Effector CD4-positive, alpha-beta T cell (primary cell): ENCODE data around the gene OPN1MW2. TPM values are rescaled to one million over a fixed set of nuclear protein-coding genes. Genes with fewer than 3 reads are reported as not detected.
"Not testable (repeated sequence)": the region's sequence is repeated elsewhere in the genome, so short reads cannot be mapped to it uniquely, and the experiment has no call there.

Source experiments
- DNase-seq: peaks from one replicate; pipeline ENCODE4 v3.0.0-alpha.2; 2020
- total RNA-seq: gene quantifications from one replicate; lab custom pipeline; 2026; lab: John Stamatoyannopoulos, UW

The OPN1MW2 gene
- not detected for total RNA-seq

GRCh38 chrX:154219456-154219855 lies at the start of gene OPN1MW2:
OPN1MW2 (plus strand) TSS chrX:154219756; CDS start chrX:154219816, 60 bp downstream.
- DNase-seq: not testable (repeated sequence)

DNA sequence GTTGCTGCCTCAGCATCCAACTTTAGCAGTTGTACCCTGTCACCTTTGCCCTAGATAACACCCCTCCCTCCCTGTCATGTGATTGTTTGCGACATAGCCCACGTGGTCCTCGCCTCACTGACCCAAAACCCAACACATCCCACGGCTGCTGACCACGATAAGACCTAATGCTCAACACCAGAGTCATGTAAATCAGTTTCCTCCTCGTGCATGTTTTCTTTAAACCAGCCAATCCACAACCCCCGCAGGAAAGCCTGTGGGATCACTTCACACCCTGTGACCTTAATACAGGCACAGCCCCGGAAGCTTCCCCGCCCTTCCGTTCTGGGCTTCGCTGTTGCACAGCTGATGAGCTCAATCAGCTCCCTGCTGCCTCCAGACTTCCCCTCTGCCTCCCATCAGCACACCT lies 47.0 kb upstream of the OPN1MW2 start:
- not testable (repeated sequence) for DNase-seq

- DNase-seq: not testable (repeated sequence)
Observed at GRCh38 chrX:154174356-154174755, 45.2 kb upstream of the OPN1MW2 start.

DNA sequence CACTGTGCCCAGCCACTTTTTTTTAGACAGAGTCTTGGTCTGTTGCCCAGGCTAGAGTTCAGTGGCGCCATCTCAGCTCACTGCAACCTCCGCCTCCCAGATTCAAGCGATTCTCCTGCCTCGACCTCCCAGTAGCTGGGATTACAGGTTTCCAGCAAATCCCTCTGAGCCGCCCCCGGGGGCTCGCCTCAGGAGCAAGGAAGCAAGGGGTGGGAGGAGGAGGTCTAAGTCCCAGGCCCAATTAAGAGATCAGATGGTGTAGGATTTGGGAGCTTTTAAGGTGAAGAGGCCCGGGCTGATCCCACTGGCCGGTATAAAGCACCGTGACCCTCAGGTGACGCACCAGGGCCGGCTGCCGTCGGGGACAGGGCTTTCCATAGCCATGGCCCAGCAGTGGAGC lies 37.3 kb upstream of the OPN1MW2 start, which contains the start of gene OPN1MW:
Gene OPN1MW, plus strand, starts transcription at position 301 of the 400 bp plus-strand sequence. Its CDS starts 82 bp downstream, at position 383.
- not testable (repeated sequence) for DNase-seq

DNA sequence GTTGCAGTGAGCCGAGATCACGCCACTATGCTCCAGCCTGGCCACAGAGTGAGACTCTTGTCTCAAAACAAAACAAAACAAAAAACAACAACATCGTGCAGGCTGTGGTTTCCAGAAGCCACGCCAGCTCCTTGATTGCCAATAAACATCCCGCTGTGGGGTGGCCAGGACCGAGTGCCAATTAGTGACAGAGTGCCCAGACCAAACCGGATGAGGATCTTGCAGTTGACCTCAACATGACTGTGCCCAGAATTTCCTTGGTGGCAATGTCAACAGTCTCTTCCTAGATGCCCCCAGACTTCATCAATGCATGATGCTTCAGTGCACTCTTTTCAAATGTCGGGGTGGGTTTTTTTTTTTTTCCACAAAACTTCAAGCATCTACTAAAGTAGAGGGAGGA lies 35.8 kb upstream of the OPN1MW2 start:
- not testable (repeated sequence) for DNase-seq

GRCh38 chrX:154192846-154193245 lies 26.7 kb upstream of the OPN1MW2 start:
- DNase-seq: not testable (repeated sequence)

DNA sequence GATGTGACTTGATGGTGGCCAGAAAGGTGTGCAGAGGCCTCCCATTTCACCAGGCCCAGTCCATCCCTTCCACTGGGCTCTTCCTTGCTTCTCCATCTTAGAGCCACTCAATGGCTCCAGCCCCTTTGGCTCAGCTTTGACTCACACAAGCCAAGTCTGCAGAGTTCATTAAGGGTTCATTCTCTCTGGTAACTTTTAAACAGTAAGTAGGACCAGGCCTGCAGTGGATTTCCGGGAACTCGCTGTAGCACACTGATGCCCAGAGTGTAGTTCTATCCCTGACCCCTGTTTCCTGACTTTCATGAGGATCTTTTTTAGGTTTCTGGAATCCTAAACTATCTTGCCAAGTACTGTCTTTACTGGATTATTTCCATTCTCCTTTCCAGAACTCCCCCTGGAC lies 25.2 kb upstream of the OPN1MW2 start:
- DNase-seq: not testable (repeated sequence)

- DNase-seq: not testable (repeated sequence)
Observed at GRCh38 chrX:154196466-154196865, 23.1 kb upstream of the OPN1MW2 start.

DNA sequence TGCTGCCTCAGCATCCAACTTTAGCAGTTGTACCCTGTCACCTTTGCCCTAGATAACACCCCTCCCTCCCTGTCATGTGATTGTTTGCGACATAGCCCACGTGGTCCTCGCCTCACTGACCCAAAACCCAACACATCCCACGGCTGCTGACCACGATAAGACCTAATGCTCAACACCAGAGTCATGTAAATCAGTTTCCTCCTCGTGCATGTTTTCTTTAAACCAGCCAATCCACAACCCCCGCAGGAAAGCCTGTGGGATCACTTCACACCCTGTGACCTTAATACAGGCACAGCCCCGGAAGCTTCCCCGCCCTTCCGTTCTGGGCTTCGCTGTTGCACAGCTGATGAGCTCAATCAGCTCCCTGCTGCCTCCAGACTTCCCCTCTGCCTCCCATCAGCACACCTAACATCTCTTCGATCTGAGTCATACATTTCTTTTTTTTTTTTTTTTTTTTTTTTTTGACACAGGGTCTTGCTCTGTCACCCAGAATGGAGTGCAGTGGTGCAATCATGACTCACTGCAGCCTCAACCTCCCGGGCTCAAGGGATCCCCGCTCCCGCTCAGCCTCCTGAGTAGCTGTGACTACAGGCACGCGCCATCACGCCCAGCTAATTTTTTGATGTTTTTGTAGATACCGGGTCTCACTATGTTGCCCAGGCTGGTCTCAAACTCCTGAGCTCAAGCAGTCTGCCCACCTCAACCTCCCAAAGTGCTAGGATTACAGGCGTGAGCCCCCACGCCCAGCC lies 9.7 kb upstream of the OPN1MW2 start:
- DNase-seq: not testable (repeated sequence)

GRCh38 chrX:154211057-154211456 lies 8.5 kb upstream of the OPN1MW2 start:
- DNase-seq: not testable (repeated sequence)

DNA sequence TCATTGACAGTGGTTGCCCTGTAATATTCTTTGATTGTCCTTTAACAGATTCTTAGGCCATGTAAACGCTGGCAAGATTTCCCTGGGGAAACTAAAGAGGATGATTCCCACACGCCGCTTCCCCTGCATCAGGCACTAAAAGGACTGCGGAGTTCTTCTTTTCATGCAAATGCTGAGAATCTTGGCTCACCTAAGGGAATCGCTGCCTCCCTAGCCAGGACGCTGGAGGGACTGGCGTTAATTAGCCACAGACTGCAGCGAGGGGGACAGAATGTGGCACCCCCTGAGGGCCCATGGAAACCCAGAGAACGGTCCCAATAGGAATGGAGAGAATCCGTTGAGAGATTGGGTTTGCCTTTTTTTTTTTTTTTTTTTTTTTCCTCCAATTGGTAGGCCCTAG lies 8.1 kb upstream of the OPN1MW2 start:
- DNase-seq: not testable (repeated sequence)

- DNase-seq: not testable (repeated sequence)
Observed at GRCh38 chrX:154225292-154225691, 5.7 kb downstream of the OPN1MW2 start.

- DNase-seq: not testable (repeated sequence)
Observed at GRCh38 chrX:154226706-154227105, 7.2 kb downstream of the OPN1MW2 start.

DNA sequence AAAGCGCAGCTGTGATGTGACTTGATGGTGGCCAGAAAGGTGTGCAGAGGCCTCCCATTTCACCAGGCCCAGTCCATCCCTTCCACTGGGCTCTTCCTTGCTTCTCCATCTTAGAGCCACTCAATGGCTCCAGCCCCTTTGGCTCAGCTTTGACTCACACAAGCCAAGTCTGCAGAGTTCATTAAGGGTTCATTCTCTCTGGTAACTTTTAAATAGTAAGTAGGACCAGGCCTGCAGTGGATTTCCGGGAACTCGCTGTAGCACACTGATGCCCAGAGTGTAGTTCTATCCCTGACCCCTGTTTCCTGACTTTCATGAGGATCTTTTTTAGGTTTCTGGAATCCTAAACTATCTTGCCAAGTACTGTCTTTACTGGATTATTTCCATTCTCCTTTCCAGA lies 11.9 kb downstream of the OPN1MW2 start:
- DNase-seq: not testable (repeated sequence)

DNA sequence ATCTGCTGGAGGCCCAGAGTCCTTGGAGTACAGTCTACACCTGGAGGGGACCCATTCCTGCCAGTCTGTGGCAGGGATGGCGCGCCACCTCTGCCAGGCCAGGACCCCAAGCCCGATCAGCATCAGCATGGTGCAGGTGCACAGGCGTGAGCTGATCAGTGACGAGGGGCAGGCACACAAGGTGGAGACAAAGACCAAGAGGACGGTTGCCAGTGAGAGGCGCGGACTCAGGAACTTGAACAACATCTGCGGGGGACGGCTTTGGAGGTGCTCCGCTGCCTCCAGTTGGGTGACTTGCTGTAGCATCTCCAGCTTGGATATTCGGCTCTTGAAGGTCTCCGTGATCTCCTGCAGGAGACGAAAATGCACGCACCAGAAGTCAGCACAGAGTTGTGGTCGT lies 14.1 kb downstream of the OPN1MW2 start:
- DNase-seq: not testable (repeated sequence)

GRCh38 chrX:154238939-154239559 lies 19.5 kb downstream of the OPN1MW2 start:
- not testable (repeated sequence) for DNase-seq

DNA sequence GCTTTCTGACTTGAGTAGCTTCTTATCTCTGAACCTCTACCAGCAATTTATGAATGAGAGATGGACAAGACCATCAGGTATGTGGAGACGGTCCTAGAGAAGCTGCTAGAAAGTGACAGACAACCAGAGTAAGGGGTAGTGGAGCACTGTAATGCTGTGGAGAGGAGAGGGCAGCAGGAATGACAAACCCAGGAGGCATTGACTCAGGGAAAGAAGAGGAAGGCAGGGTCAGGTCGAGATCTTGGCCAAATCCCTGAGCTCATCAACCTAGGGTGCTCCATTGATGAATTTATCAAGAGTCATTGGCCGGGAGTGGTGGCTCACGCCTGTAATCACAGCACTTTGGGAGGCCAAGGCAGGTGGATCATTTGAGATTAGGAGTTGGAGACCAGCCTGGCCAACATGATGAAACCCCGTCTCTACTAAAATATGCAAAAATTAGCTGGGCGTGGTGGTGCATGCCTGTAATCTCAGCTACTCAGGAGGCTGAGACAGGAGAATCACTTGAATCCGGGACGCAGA lies 20.5 kb downstream of the OPN1MW2 start:
- not testable (repeated sequence) for DNase-seq

DNA sequence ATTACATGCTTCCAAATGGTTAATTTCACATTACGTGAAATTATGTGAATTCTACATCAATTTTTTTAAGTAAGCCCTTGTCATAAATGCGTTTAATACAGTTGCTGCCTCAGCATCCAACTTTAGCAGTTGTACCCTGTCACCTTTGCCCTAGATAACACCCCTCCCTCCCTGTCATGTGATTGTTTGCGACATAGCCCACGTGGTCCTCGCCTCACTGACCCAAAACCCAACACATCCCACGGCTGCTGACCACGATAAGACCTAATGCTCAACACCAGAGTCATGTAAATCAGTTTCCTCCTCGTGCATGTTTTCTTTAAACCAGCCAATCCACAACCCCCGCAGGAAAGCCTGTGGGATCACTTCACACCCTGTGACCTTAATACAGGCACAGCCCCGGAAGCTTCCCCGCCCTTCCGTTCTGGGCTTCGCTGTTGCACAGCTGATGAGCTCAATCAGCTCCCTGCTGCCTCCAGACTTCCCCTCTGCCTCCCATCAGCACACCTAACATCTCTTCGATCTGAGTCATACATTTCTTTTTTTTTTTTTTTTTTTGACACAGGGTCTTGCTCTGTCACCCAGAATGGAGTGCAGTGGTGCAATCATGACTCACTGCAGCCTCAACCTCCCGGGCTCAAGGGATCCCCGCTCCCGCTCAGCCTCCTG lies 28.0 kb downstream of the OPN1MW2 start:
- DNase-seq: not testable (repeated sequence)

- DNase-seq: not testable (repeated sequence)
Observed at GRCh38 chrX:154248076-154248475, 28.5 kb downstream of the OPN1MW2 start.

- DNase-seq: not testable (repeated sequence)
Observed at GRCh38 chrX:154257282-154257681, 37.7 kb downstream of the OPN1MW2 start, which contains the start of gene OPN1MW3. OPN1MW3 (plus strand) TSS chrX:154257582; CDS start chrX:154257620, 38 bp downstream.

DNA sequence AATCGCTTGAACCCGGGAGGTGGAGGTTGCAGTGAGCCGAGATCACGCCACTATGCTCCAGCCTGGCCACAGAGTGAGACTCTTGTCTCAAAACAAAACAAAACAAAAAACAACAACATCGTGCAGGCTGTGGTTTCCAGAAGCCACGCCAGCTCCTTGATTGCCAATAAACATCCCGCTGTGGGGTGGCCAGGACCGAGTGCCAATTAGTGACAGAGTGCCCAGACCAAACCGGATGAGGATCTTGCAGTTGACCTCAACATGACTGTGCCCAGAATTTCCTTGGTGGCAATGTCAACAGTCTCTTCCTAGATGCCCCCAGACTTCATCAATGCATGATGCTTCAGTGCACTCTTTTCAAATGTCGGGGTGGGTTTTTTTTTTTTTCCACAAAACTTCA lies 39.2 kb downstream of the OPN1MW2 start:
- not testable (repeated sequence) for DNase-seq

DNA sequence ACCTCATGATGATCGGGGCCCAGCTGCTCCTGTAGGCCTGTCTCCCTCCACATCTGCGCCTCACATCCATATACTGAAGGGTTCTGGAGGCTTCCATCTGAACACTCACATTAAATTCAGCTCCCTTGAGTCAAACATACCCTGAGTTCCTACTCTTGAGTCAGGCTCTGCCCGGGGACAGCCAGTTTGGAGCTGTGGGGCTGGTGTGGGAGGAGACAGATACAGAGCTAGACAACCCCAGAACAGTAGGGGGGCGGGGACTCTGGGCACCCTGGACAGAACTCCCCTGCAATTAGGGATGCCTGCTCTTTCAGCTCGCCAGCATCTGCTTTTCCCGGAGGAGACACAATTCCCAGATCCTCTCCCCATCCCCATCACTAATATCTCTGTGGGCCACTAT lies 43.5 kb downstream of the OPN1MW2 start:
- DNase-seq: not testable (repeated sequence)

DNA sequence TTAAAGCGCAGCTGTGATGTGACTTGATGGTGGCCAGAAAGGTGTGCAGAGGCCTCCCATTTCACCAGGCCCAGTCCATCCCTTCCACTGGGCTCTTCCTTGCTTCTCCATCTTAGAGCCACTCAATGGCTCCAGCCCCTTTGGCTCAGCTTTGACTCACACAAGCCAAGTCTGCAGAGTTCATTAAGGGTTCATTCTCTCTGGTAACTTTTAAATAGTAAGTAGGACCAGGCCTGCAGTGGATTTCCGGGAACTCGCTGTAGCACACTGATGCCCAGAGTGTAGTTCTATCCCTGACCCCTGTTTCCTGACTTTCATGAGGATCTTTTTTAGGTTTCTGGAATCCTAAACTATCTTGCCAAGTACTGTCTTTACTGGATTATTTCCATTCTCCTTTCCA lies 49.7 kb downstream of the OPN1MW2 start:
- not testable (repeated sequence) for DNase-seq
